Left ventricle myocardium superior (tissue), 1 donor: Measurements from ENCODE around the gene SNAP29. TPM values are rescaled to one million over a fixed set of nuclear protein-coding genes. Genes with fewer than 3 reads are reported as not detected.
A peak's percentile ranks its signal among the peaks of the same experiment; 100 is the strongest.
"Not testable (repeated sequence)": the region's sequence is repeated elsewhere in the genome, so short reads cannot be mapped to it uniquely, and the experiment has no call there.

Source experiments
- ATAC-seq: fragments of 200-7000 bp; cut with Tn5 transposase; one replicate; pipeline ENCODE4 v1.9.1; 2020; ENCODE audit warnings: mild to moderate bottlenecking, moderate library complexity
- DNase-seq: peaks from one replicate; pipeline ENCODE4 v3.0.0-alpha.2; 2020
- intact Hi-C: fragments of 100-400 bp; cut with micrococcal nuclease; formaldehyde crosslinking; loops from one replicate; pipeline ENCODE4 v1.11.0; 2022
- total RNA-seq: library from RNA; stranded (reverse); fragmentation: NEBNext Ultra II Directional; extraction: Animal tissue kit (Norgen Biotek cat#: 25700); gene quantifications from one replicate; pipeline ENCODE4 v1.2.1, GENCODE V29; 2021
- donor health status: DM: no; HTN: yes; CAD: no; lungs with severe emphysema.

SNAP29 gene
- total RNA-seq, 1 donor from 2014 or later, result 24.2 TPM

- ATAC-seq (no peak), DNase-seq (no peak)
- intact Hi-C loops, result no loop called here
Observed at GRCh38 chr22:20887375-20887774, 28.6 kb downstream of the SNAP29 start.

- no peak for DNase-seq
- intact Hi-C loops, result no loop called here
Observed at GRCh38 chr22:20889025-20889704, 30.4 kb downstream of the SNAP29 start.

GRCh38 chr22:20889904-20890540 lies 31.2 kb downstream of the SNAP29 start:
- intact Hi-C loops, result no loop called here
- no peak for ATAC-seq
- DNase-seq, result no peak

More at GRCh38 chr22:20889025-20889704, 30.4 kb downstream of the SNAP29 start:
- ATAC-seq, result no peak

GRCh38 chr22:20890975-20891374 lies 32.2 kb downstream of the SNAP29 start:
- DNase-seq (no peak), ATAC-seq (no peak)
- intact Hi-C loops, result no loop called here

- intact Hi-C loops, DNase-seq, ATAC-seq: not testable (repeated sequence)
Observed at GRCh38 chr22:20897737-20898136, 38.9 kb downstream of the SNAP29 start.

- no peak for DNase-seq
- no peak for ATAC-seq
- intact Hi-C loops, result no loop called here
Observed at GRCh38 chr22:20899827-20900423, 41.1 kb downstream of the SNAP29 start.

GRCh38 chr22:20901093-20902033 lies 42.6 kb downstream of the SNAP29 start:
- ATAC-seq, DNase-seq, intact Hi-C loops: not testable (repeated sequence)

GRCh38 chr22:20903093-20903492 lies 44.3 kb downstream of the SNAP29 start:
- intact Hi-C loops, result no loop called here
- no peak for ATAC-seq
- no peak for DNase-seq

- intact Hi-C loops, result no loop called here
- no peak for DNase-seq
- peak; percentile 43 for ATAC-seq
Observed at GRCh38 chr22:20904008-20904979, 45.5 kb downstream of the SNAP29 start.

- intact Hi-C loops, result no loop called here
Observed at GRCh38 chr22:20904980-20905355, 46.2 kb downstream of the SNAP29 start.

GRCh38 chr22:20905415-20906386 lies 46.9 kb downstream of the SNAP29 start:
- intact Hi-C loops, result no loop called here
- ATAC-seq (no peak), DNase-seq (no peak)

More at GRCh38 chr22:20904980-20905355, 46.2 kb downstream of the SNAP29 start:
- no peak for ATAC-seq
- no peak for DNase-seq

- DNase-seq, result no peak
- ATAC-seq, result no peak
- intact Hi-C loops, result no loop called here
Observed at GRCh38 chr22:20906387-20906767, 47.6 kb downstream of the SNAP29 start.

- DNase-seq, intact Hi-C loops, ATAC-seq: not testable (repeated sequence)
Observed at GRCh38 chr22:20908717-20909116, 49.9 kb downstream of the SNAP29 start.

GRCh38 chr22:20909543-20910303 lies 50.9 kb downstream of the SNAP29 start:
- intact Hi-C loops, result loop anchor here (10.0 kb wide), 1 partner anchor 75 kb away; the partner anchor contains the start of gene LZTR1
- no peak for ATAC-seq
- no peak for DNase-seq

- ATAC-seq (no peak), DNase-seq (no peak)
- intact Hi-C loops, result loop anchor here (10.0 kb wide), 1 partner anchor 72 kb away; the partner anchor contains the start of gene LZTR1
Observed at GRCh38 chr22:20912494-20912893, 53.7 kb downstream of the SNAP29 start.
